SK-MEL-5 (cell line): ENCODE data around the gene FCHSD2. TPM values are rescaled to one million over a fixed set of nuclear protein-coding genes. Genes with fewer than 3 reads are reported as not detected.
"Not testable (repeated sequence)": the region's sequence is repeated elsewhere in the genome, so short reads cannot be mapped to it uniquely, and the experiment has no call there.

ENCODE experiments used
- DNase-seq: peaks from one replicate; pipeline ENCODE4 v3.0.0-alpha.2; 2016; ENCODE audit warnings: low read depth, low spot score
- in situ Hi-C: cut with HindIII; loops from 2 replicates; pipeline ENCODE4 v1.10.0; 2016; ENCODE audit warnings: low sequenced_read_pairs, high pct_unique_total_duplicates, low pct_unique_long_range_greater_than_20kb
- total RNA-seq: library from RNA; depleted of rRNA; stranded (reverse); fragments of >200 nt; shearing (Covaris generic); gene quantifications from 2 replicates; pipeline ENCODE4 v1.2.3, GENCODE V29; 2014

The FCHSD2 gene
- total RNA-seq, 1 experiment from 2014 or later: 7.8 TPM

- DNase-seq: no peak
- in situ Hi-C loops: no loop called here
Measured at GRCh38 chr11:72808331-72808798, 333.8 kb downstream of the FCHSD2 start.

- DNase-seq: no peak
- in situ Hi-C loops: no loop called here
Measured at GRCh38 chr11:72807792-72808191, 334.3 kb downstream of the FCHSD2 start.

- in situ Hi-C loops: no loop called here
- no peak for DNase-seq
Measured at GRCh38 chr11:72807021-72807693, 335.0 kb downstream of the FCHSD2 start.

GRCh38 chr11:72806378-72806777 lies 335.7 kb downstream of the FCHSD2 start:
- DNase-seq, in situ Hi-C loops: not testable (repeated sequence)

- in situ Hi-C loops: no loop called here
- no peak for DNase-seq
Measured at GRCh38 chr11:72805216-72805615, 336.9 kb downstream of the FCHSD2 start.

GRCh38 chr11:72802822-72803221 lies 339.3 kb downstream of the FCHSD2 start:
- no peak for DNase-seq
- in situ Hi-C loops: no loop called here

- in situ Hi-C loops: no loop called here
- no peak for DNase-seq
Measured at GRCh38 chr11:72799441-72799840, 342.7 kb downstream of the FCHSD2 start.

GRCh38 chr11:72798361-72798760 lies 343.8 kb downstream of the FCHSD2 start:
- DNase-seq: no peak
- in situ Hi-C loops: no loop called here

GRCh38 chr11:72793425-72794367 lies 348.4 kb downstream of the FCHSD2 start, which contains the start of gene STARD10:
STARD10 (minus strand) TSS chr11:72794047; CDS start chr11:72781181, 12,866 bp downstream.
- in situ Hi-C loops: no loop called here
- peak; percentile 97 for DNase-seq

GRCh38 chr11:72793076-72793424 lies 349.1 kb downstream of the FCHSD2 start:
- DNase-seq: no peak
- in situ Hi-C loops: no loop called here

- in situ Hi-C loops: no loop called here
- no peak for DNase-seq
Measured at GRCh38 chr11:72792437-72793021, 349.6 kb downstream of the FCHSD2 start.

- DNase-seq: not testable (repeated sequence)
Measured at GRCh38 chr11:72791228-72791627, 350.9 kb downstream of the FCHSD2 start.

GRCh38 chr11:72789493-72790131 lies 352.5 kb downstream of the FCHSD2 start:
- in situ Hi-C loops: no loop called here
- no peak for DNase-seq

More at GRCh38 chr11:72791228-72791627, 350.9 kb downstream of the FCHSD2 start:
- in situ Hi-C loops: not testable (repeated sequence)

GRCh38 chr11:72788241-72788640 lies 353.9 kb downstream of the FCHSD2 start:
- no peak for DNase-seq
- in situ Hi-C loops: no loop called here

- in situ Hi-C loops: no loop called here
Measured at GRCh38 chr11:72787216-72788104, 354.7 kb downstream of the FCHSD2 start.

More at GRCh38 chr11:72787216-72788104, 354.7 kb downstream of the FCHSD2 start:
- DNase-seq: no peak
